HG03025 (cell line): ENCODE measurements around the gene FAM120A.
"Not testable (repeated sequence)": the region's sequence is repeated elsewhere in the genome, so short reads cannot be mapped to it uniquely, and the experiment has no call there.

ENCODE experiments used
- ATAC-seq: cut with Tn5 transposase; IDR thresholded peaks from one replicate; pipeline ENCODE4 v1.9.1; 2021; ENCODE audit warnings: mild to moderate bottlenecking, moderate library complexity; ENCODE audit not compliant: unreplicated experiment, low FRiP score

FAM120A gene

GRCh38 chr9:93505541-93506132, 54.2 kb downstream of the FAM120A start:
- ATAC-seq: no peak

GRCh38 chr9:93507768-93508167, 56.3 kb downstream of the FAM120A start:
- no peak for ATAC-seq

GRCh38 chr9:93508207-93508606, 56.7 kb downstream of the FAM120A start:
- ATAC-seq: no peak

GRCh38 chr9:93509084-93509483, 57.6 kb downstream of the FAM120A start:
- no peak for ATAC-seq

- no peak for ATAC-seq
Measured at GRCh38 chr9:93510041-93510440, 58.6 kb downstream of the FAM120A start.

GRCh38 chr9:93511228-93511627, 59.7 kb downstream of the FAM120A start:
- not testable (repeated sequence) for ATAC-seq

- not testable (repeated sequence) for ATAC-seq
Measured at GRCh38 chr9:93512170-93512812, 60.8 kb downstream of the FAM120A start.

- ATAC-seq: no peak
Measured at GRCh38 chr9:93513606-93514005, 62.1 kb downstream of the FAM120A start.

- no peak for ATAC-seq
Measured at GRCh38 chr9:93517331-93517730, 65.8 kb downstream of the FAM120A start.

GRCh38 chr9:93520523-93520922, 69.0 kb downstream of the FAM120A start:
- ATAC-seq: no peak

- ATAC-seq: no peak
Measured at GRCh38 chr9:93522736-93523135, 71.3 kb downstream of the FAM120A start.

GRCh38 chr9:93523518-93524144, 72.1 kb downstream of the FAM120A start:
- no peak for ATAC-seq

GRCh38 chr9:93525476-93525875, 74.0 kb downstream of the FAM120A start:
- no peak for ATAC-seq

- no peak for ATAC-seq
Measured at GRCh38 chr9:93531374-93531773, 79.9 kb downstream of the FAM120A start.

GRCh38 chr9:93532141-93532540, 80.7 kb downstream of the FAM120A start:
- no peak for ATAC-seq

GRCh38 chr9:93533863-93534262, 82.4 kb downstream of the FAM120A start:
- ATAC-seq: no peak

- ATAC-seq: no peak
Measured at GRCh38 chr9:93536167-93536566, 84.7 kb downstream of the FAM120A start.

GRCh38 chr9:93536874-93537273, 85.4 kb downstream of the FAM120A start:
- no peak for ATAC-seq

GRCh38 chr9:93540305-93540704, 88.8 kb downstream of the FAM120A start:
- no peak for ATAC-seq

- no peak for ATAC-seq
Measured at GRCh38 chr9:93541005-93541404, 89.5 kb downstream of the FAM120A start.

GRCh38 chr9:93541581-93542349, 90.3 kb downstream of the FAM120A start:
- ATAC-seq: no peak
